IMR-90 (cell line): ENCODE results near the gene FUT8. TPM values are rescaled to one million over a fixed set of nuclear protein-coding genes. Genes with fewer than 3 reads are reported as not detected.

Experiments used
- ATAC-seq: fragments of 200-7000 bp; cut with Tn5 transposase; 2 replicates; pipeline ENCODE4 v1.9.1; 2020; ENCODE audit warnings: low read depth, mild to moderate bottlenecking, moderate library complexity
- BruUV-seq: library from RNA; stranded (reverse); fragments of 400-500 nt; replicated peaks from 2 replicates; lab custom pipeline; 2021; lab: Mats Ljungman, UMichigan
- CTCF ChIA-PET: fragments of 300-600 bp; formaldehyde crosslinking; extraction: SDS; loops from one replicate; lab custom pipeline; 2021; ENCODE audit warnings: antibody characterized with exemption; lab: Yijun Ruan, JAX
- POLR2A ChIA-PET: fragments of 300-600 bp; sonication (Branson Sonifier 250); formaldehyde crosslinking; loops from one replicate; lab custom pipeline; 2022; ENCODE audit warnings: antibody characterized with exemption; ENCODE audit not compliant: unreplicated experiment; lab: Charles Lee
- DNase-seq: peaks from one replicate; pipeline ENCODE4 v3.0.0; 2013
- H2AFZ ChIP-seq: replicated peaks from 2 replicates; pipeline ENCODE3; 2013; ENCODE audit warnings: low read length, mild to moderate bottlenecking; ENCODE audit not compliant: poor library complexity
- H2AK5ac ChIP-seq: 2 replicates; pipeline ENCODE4 v1.6.1; 2013; ENCODE audit warnings: low read depth, low read length, inconsistent platforms
- H2AK9ac ChIP-seq: replicated peaks from 2 replicates; pipeline ENCODE3; 2013; ENCODE audit warnings: mild to moderate bottlenecking, low read depth, low read length, moderate library complexity; ENCODE audit not compliant: poor library complexity
- H2BK120ac ChIP-seq: 2 replicates; pipeline ENCODE4 v1.6.1; 2013; ENCODE audit warnings: low read depth, low read length, inconsistent platforms
- H2BK15ac ChIP-seq: 3 replicates; pipeline ENCODE4 v1.6.1; 2013; ENCODE audit warnings: low read depth, low read length, inconsistent platforms
- H2BK20ac ChIP-seq: 2 replicates; pipeline ENCODE4 v1.6.1; 2013; ENCODE audit warnings: low read depth, mild to moderate bottlenecking, inconsistent platforms, low read length, moderate library complexity
- H2BK5ac ChIP-seq: 2 replicates; pipeline ENCODE4 v1.6.1; 2013; ENCODE audit warnings: mild to moderate bottlenecking, low read depth, low read length, inconsistent platforms; ENCODE audit not compliant: poor library complexity, severe bottlenecking
- H3K14ac ChIP-seq: replicated peaks from 2 replicates; pipeline ENCODE4 v1.6.1; 2013; ENCODE audit warnings: low read depth, low read length, inconsistent platforms
- H3K18ac ChIP-seq: 2 replicates; pipeline ENCODE4 v1.6.1; 2013; ENCODE audit warnings: low read depth, low read length, control low read depth
- H3K23ac ChIP-seq: 2 replicates; pipeline ENCODE4 v1.6.1; 2013; ENCODE audit warnings: low read depth, low read length, inconsistent platforms
- H3K27ac ChIP-seq: 2 replicates; pipeline ENCODE4 v1.5.1; 2013; ENCODE audit warnings: mild to moderate bottlenecking, control low read depth, low read length; ENCODE audit not compliant: insufficient read depth
- H3K27me3 ChIP-seq: 2 replicates; pipeline ENCODE4 v1.6.1; 2013; ENCODE audit warnings: low read length; ENCODE audit not compliant: control insufficient read depth, insufficient read depth
- H3K36me3 ChIP-seq: 2 replicates; pipeline ENCODE4 v1.6.1; 2013; ENCODE audit warnings: low read length, mixed read lengths; ENCODE audit not compliant: control insufficient read depth, insufficient read depth
- H3K4ac ChIP-seq: 2 replicates; pipeline ENCODE4 v1.6.1; 2013; ENCODE audit warnings: low read depth, low read length, inconsistent platforms
- H3K4me1 ChIP-seq: 2 replicates; pipeline ENCODE4 v1.6.1; 2013; ENCODE audit warnings: low read length, mixed read lengths; ENCODE audit not compliant: control insufficient read depth, insufficient read depth
- H3K4me2 ChIP-seq: 2 replicates; pipeline ENCODE4 v1.6.1; 2013; ENCODE audit warnings: low read depth, mild to moderate bottlenecking, control low read depth, low read length, moderate library complexity
- H3K4me3 ChIP-seq: 2 replicates; pipeline ENCODE4 v1.5.1; 2013; ENCODE audit warnings: low read depth, mild to moderate bottlenecking, control low read depth, low read length, moderate library complexity; ENCODE audit not compliant: insufficient read depth
- H3K56ac ChIP-seq: 2 replicates; pipeline ENCODE4 v1.6.1; 2013; ENCODE audit warnings: low read length, inconsistent platforms; ENCODE audit not compliant: insufficient read depth; ENCODE audit errors: extremely low read depth
- H3K79me1 ChIP-seq, 2 experiments: 2 replicates each; pipeline ENCODE4 v1.6.1; 2013; ENCODE audit warnings: low read length in 2 of 2, inconsistent platforms in 1 of 2, low read depth in 1 of 2
- H3K9ac ChIP-seq: 2 replicates; pipeline ENCODE4 v1.6.1; 2013; ENCODE audit warnings: low read depth, low read length, control low read depth
- H3K9me1 ChIP-seq: 2 replicates; pipeline ENCODE4 v1.6.1; 2013; ENCODE audit warnings: low read length, inconsistent platforms; ENCODE audit not compliant: insufficient read depth
- H3K9me3 ChIP-seq: 2 replicates; pipeline ENCODE4 v1.6.1; 2013; ENCODE audit warnings: low read length; ENCODE audit not compliant: control insufficient read depth, insufficient read depth
- H4K20me1 ChIP-seq: 2 replicates; pipeline ENCODE4 v1.6.1; 2013; ENCODE audit warnings: low read length, inconsistent platforms; ENCODE audit not compliant: insufficient read depth
- H4K5ac ChIP-seq: 2 replicates; pipeline ENCODE4 v1.6.1; 2013; ENCODE audit warnings: mild to moderate bottlenecking, low read depth, low read length, control low read depth
- H4K8ac ChIP-seq, 2 experiments: 2 replicates each; pipeline ENCODE4 v1.6.1; 2013; ENCODE audit warnings: low read depth in 2 of 2, low read length in 2 of 2, control low read depth in 1 of 2, inconsistent platforms in 1 of 2
- H4K91ac ChIP-seq: 2 replicates; pipeline ENCODE4 v1.6.1; 2013; ENCODE audit warnings: low read depth, low read length, inconsistent platforms; ENCODE audit not compliant: insufficient read depth
- SMC3 ChIP-seq: fragments of 150-350 bp; IDR thresholded peaks from 2 replicates; pipeline ENCODE4 v1.6.1; 2016; ENCODE audit warnings: low read depth, mild to moderate bottlenecking, antibody characterized with exemption, low read length, moderate library complexity
- WGBS, 2 experiments: methylation state at CpG; one replicate each; pipeline versions ENCODE4 v1.1.5 to v1.1.7; 2013; ENCODE audit warnings: missing lambda C conversion rate in 2 of 2; ENCODE audit not compliant: insufficient read length in 1 of 2; ENCODE audit errors: extremely low coverage in 2 of 2; 5-methylcytosine and 5-hydroxymethylcytosine counted together
- dilution Hi-C: fragments of 300-500 bp; cut with HindIII; formaldehyde crosslinking; loops from one replicate; pipeline ENCODE4 v1.14.3; 2018; ENCODE audit warnings: low sequenced_read_pairs; ENCODE audit not compliant: unreplicated experiment
- in situ Hi-C: fragments of 300-500 bp; cut with MboI; formaldehyde crosslinking; loops from 3 replicates; pipeline ENCODE4 v1.14.3; 2019; ENCODE audit warnings: low sequenced_read_pairs, inconsistent platforms, mixed read lengths
- intact Hi-C: fragments of 100-400 bp; cut with micrococcal nuclease; formaldehyde crosslinking; loops from 2 replicates; pipeline ENCODE4 v1.10.0; 2022
- polyA plus RNA-seq, 3 experiments: library from polyadenylated mRNA; depleted of rRNA; stranded (reverse); fragments of >200 nt; gene quantifications; 2 replicates each; pipeline ENCODE4 v1.2.3, GENCODE V29; 2012; ENCODE audit warnings: low replicate concordance in 1 of 3
- total RNA-seq: library from RNA; depleted of rRNA; stranded (reverse); fragments of >200 nt; gene quantifications from 2 replicates; pipeline ENCODE4 v1.2.3, GENCODE V29; 2012

FUT8 gene
- total and polyA plus RNA-seq, 2 of the 4 experiments (the other 2 are of a cell fraction) = 15.6 to 72.9 TPM

GRCh38 chr14:65495196-65495595 is 82.7 kb downstream of the FUT8 start:
- Histone ChIP-seq H4K91ac (no peak overlapping the region), H3K4ac (no peak overlapping the region), H3K56ac (no peak overlapping the region), H3K27ac (no peak overlapping the region), H4K20me1 (no peaks in the 10 kb centered on the region), H2BK120ac (no peak overlapping the region), H3K9me3 (no peaks in the 10 kb centered on the region), H2BK5ac (no peak overlapping the region), H4K5ac (no peak overlapping the region), H2BK15ac (no peak overlapping the region), H3K4me1 (no peaks in the 10 kb centered on the region), H2AK9ac (no peak overlapping the region), H3K9me1 (no peaks in the 10 kb centered on the region), H3K36me3 (no peaks in the 10 kb centered on the region), H3K23ac (no peak overlapping the region), H3K14ac (no peak overlapping the region), H4K8ac (no peak overlapping the region), H3K4me2 (no peak overlapping the region), H3K79me1 (peaks cover 7 to 12% of the 10 kb centered on the region in 2 experiments), H2AK5ac (no peak overlapping the region), H2AFZ (no peak overlapping the region), H2BK20ac (no peak overlapping the region), H3K18ac (no peak overlapping the region), H3K4me3 (no peak overlapping the region), H3K9ac (no peak overlapping the region), H3K27me3 (no peaks in the 10 kb centered on the region)
- ATAC-seq = peak; percentile 69
- dilution Hi-C loops = no loop called here
- DNase-seq = peak; percentile 46
- no CpG with 5 or more reads among the region's 1 CpG for WGBS, 2 experiments
- intact Hi-C loops = no loop called here
- CTCF ChIA-PET = no interaction called here
- POLR2A ChIA-PET = no interaction called here
- in situ Hi-C loops = no loop called here
- no TSS peak for BruUV-seq
- TF ChIP-seq SMC3 = no peak
